NCI-H1105 treated with DMSO at 0.1 percent for 48 hours (cell line): ENCODE measurements around the gene ANAPC2.
"Not testable (repeated sequence)": the region's sequence is repeated elsewhere in the genome, so short reads cannot be mapped to it uniquely, and the experiment has no call there.

Experiments
- DNase-seq: peaks from one replicate; lab custom pipeline; 2025; lab: John Stamatoyannopoulos, UW

Gene ANAPC2

GRCh38 chr9:137145731-137146526, 42.4 kb downstream of the ANAPC2 start:
- DNase-seq = no peak

GRCh38 chr9:137143459-137143858, 44.9 kb downstream of the ANAPC2 start:
- DNase-seq = no peak

- no peak for DNase-seq
These were observed 46.1 kb downstream of the ANAPC2 start for GRCh38 chr9:137141976-137142936.

- DNase-seq = no peak
These were observed 47.1 kb downstream of the ANAPC2 start for GRCh38 chr9:137141050-137141810.

- no peak for DNase-seq
These were observed 48.0 kb downstream of the ANAPC2 start for GRCh38 chr9:137140151-137141012.

- DNase-seq = no peak
These were observed 48.8 kb downstream of the ANAPC2 start for GRCh38 chr9:137139468-137140150.

DNA sequence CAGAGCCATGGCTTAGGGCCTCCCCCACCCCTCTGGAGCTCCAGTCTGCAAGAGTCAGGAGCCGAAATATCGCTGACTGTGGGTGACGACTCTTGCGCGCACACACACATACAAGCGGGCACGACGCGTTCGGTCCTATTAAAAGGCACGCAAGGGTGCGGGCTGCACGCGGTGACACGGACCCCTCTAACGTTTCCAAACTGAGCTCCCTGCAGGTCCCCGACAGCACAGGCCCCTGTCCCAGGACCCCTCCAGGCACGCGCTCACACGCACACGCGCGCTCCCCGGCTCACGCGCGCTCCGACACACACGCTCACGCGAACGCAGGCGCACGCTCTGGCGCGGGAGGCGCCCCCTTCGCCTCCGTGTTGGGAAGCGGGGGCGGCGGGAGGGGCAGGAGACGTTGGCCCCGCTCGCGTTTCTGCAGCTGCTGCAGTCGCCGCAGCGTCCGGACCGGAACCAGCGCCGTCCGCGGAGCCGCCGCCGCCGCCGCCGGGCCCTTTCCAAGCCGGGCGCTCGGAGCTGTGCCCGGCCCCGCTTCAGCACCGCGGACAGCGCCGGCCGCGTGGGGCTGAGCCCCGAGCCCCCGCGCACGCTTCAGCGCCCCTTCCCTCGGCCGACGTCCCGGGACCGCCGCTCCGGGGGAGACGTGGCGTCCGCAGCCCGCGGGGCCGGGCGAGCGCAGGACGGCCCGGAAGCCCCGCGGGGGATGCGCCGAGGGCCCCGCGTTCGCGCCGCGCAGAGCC, 49.5 kb downstream of the ANAPC2 start, which contains the start of gene GRIN1:
Gene GRIN1 (plus strand): TSS at position 433 of the 746 bp plus-strand sequence. CDS start 333 bp downstream, outside the sequence.
- no peak for DNase-seq

GRCh38 chr9:137138058-137138721, 50.2 kb downstream of the ANAPC2 start:
- peak; percentile 4 for DNase-seq

DNA sequence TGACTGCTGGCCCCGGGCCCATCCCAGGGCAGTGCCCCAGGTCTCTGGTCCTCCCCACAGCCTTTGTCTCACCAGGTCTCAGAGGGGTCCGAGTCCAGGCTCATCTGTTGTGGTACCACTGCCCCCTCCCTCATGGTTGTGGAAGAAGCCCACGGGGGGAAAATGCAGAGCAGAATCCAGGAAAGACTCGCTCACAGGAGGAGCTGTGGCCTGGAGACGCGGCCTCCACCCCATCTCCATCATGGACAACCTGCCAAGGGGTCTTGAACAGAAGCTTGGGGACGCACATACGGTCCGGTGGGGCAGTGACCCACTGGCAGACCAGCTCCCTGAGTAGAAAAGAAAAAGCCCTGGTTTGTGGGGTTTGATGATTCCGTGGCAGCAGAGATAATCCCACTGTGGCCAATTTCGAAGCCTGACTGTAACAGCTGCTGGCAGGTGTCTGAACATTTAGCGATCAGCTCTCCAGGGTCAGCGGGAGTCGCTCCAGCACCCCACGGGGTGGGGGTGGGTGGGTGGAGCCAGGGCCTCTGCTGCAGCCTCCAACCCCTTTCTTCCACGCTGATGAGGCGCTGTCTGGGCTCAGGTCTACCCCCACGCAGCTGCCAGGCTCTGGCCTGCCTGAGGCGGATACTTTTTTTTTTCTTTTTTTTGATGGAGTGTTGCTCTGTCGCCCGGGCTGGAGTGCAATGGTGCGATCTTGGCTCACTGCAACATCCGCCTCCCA, 51.3 kb downstream of the ANAPC2 start:
- DNase-seq = no peak

DNA sequence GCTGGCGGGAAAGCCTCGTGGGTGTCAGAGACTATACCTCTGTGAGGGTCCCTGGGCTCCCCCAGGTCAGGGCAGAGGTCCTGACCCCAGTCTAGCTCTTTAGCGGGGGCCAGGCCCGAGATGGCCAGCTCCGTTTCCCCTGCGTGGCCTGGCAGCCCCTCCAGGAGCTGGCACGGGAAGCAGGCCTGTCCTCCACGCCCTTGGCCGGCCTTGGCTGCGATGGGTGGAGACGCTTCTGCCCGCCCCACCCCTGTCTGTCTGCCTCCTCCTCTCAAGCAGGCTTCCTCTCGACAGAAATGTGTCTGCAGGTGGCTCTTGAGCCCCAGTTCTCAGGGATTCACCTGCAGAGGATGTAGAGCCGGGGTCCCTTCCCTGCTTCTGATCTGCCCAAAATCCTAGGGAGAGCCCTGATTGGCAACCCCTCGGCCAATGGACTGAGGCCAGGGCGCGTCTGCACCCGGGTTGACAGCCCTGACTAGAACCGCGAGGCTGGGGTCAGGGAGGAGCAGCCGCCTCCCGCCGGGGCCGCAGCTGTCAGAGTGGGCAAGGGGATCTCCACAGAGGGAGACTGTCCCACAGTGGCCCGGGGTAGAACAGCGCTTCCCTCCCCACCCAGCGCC, 52.0 kb downstream of the ANAPC2 start:
- no peak for DNase-seq

DNA sequence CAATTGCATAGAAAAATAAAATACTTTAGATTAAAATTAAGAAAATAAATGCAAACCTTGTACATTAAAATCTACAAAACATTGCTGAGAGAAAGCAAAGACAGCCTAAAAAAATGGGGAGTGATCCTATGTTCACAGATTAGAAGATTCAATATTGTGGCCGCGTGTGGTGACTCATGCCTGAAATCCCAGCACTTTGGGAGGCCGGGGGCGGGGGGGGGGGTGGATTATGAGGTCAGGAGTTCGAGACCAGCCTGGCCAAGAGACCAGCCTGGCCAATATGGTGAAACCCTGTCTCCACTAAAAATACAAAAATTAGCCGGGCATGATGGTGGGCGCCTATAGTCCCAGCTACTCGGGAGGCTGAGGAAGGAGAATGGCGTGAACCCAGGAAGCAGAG, 53.2 kb downstream of the ANAPC2 start:
- not testable (repeated sequence) for DNase-seq

DNA sequence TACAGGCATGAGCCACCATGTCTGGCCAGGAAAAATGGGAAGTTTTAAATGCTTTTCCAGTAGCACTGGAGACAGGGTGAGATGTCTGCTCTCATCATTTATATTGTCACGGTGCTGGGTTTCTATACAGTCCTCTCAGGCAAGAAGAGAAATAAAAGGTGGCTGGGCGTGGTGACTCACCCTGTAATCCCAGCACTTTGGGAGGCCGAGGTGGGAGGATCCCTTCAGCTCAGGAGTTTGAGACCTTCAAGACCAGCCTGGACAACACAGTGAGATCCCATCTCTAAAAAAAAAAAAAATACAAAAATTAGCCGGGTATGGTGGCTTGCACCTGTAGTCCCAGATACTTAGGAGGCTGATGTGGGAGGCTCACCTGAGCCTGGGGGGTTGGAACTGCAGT, 54.2 kb downstream of the ANAPC2 start:
- DNase-seq = no peak

DNA sequence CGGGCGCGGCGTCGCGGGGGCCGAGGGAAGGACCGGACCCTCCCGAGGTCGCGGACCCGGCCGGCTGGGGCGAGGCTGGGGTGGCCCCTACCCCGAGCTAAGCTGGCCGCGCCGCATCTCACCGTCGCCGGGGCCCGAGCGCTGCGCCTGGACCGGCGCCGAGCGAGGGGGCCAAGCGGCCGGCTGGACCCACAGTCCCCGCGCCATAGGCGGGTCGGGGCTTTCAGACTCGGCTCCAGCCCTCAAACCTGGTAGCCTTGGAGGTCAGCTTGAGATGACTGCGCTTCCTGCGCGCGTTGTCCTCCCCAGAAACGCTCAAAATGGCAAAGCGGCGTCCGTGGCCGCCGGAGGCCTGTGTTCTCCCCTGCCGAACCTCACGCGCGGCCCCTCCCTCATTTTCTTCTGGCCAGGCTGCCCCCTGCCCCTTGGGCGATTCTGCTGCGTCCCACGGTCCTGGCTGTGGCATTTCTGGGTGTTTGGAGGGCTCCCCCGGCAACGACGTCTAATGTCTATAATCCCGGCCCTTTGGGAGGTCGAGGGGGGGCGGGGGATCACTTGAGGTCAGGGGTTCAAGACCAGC, 58.1 kb downstream of the ANAPC2 start:
- no peak for DNase-seq

DNA sequence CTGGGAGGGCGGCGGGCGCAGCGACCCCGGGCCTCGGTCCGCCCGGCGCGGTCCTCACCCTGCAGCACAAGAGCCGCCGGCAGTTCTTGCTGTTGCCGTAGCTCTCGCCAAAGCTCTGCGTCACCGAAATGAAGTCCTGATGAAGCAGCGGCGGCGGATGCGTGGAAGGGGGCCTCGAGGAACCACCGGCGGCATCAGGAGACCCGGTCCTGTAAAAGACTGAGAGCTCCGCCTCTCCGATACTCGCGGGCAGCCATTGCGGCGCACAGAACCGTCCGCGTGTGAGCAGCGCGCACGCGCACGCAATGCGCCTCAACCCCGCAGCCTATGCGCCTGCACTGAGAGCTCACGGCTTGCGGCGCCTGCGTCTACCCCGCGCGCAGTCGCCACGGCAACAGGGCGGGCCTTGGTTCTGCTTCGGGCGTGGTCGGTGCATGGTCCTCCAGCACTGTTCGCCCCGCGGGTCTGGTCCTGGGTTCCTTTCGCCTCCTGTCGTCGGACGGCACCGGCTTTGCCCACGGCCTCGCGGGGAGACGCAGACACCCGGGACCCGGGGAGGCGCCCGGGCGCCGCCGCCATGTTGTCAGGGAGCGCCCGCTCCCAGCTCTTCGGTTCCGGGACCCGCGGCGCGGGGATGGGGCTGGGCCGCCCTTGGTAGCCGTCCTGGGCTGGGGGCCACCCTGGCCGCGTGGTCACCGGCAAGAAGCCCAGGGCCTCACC, 58.7 kb downstream of the ANAPC2 start:
- DNase-seq = peak; percentile 86

DNA sequence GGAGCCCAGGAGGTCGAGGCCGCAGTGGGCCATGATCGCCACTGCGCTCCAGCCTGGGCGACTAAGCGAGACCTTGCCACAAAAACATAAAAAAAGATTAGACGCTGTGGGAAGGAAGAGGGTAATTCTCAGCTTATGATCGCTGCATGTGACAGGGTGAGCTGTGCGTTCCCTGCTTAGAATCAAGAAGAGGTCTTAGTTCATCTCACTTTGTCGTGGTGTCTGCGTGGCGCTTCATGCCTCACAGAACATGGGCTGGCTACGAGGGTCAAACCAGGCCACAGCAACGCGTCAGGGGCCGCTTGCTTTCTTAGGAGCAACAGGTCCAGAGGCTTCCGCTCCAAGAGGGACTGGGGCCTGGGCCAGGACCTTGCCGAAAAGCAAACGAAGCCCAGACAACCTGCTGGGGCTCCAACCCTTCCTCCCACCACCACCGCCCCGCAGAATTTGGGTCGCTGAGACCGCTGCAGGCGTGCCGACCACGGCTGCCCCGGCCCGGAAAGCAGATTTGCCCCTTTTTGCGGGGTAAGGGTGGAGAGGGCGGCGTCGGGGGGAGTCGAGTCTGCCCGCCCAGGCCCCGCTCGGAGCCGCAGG, 59.4 kb downstream of the ANAPC2 start:
- DNase-seq = no peak

GRCh38 chr9:137128158-137128861, 60.0 kb downstream of the ANAPC2 start:
- no peak for DNase-seq
